ENCODE measurements around the gene TM4SF1.

DNA sequence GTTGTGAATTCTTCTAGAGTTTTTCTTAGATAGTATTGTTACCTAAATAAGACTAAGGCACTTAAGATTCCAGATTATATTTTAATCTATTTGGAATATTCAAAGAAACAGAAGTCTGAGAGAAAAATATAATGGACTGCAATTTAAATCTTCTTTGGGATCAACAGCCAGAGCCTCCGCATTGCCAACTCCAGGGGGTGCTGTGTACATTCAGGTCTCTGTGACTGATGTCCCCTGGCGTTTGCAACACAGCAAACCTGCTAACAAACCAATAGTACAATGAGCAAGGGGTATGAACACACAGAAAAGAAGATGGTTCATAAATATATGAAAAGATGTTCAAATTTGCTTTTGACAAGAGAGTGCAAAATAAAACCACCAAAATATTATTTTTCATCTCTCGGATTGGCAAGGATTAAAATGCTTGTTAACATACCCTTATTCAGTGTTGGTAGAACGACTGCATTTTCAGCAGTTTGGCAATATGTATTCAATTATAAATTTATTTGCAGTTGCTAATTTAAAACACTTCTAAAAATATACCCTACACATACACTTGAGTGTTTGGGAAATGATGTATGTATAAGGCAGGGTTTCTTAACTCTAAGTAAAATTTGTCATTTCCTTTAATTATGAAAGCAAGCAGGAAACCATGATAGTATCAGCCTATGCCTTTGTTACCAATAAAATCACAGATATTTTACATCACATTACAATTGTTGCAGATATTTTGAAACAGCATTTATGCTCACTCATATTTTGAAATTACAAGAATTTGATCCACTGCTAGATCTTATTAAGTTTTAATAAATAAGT is 16.1 kb upstream of the TM4SF1 start:
- no peak for TF ChIP-seq POLR2AphosphoS5 (IDR thresholded peaks at IDR 0.05; ENCODE audit: low read depth, low read length)
- TF ChIP-seq TAF1 (IDR thresholded peaks at IDR 0.05; ENCODE audit: borderline replicate concordance, low read depth, low read length): no peak
- no peak for TF ChIP-seq POLR2A (IDR thresholded peaks at IDR 0.05; ENCODE audit: low read depth, low read length)

All from GM12892 (cell line).